ENCODE measurements around the gene RC3H1.
A peak's percentile ranks its signal among the peaks of the same experiment; 100 is the strongest.
"Not testable (repeated sequence)": the region's sequence is repeated elsewhere in the genome, so short reads cannot be mapped to it uniquely, and the experiment has no call there.

The RC3H1 gene

DNA sequence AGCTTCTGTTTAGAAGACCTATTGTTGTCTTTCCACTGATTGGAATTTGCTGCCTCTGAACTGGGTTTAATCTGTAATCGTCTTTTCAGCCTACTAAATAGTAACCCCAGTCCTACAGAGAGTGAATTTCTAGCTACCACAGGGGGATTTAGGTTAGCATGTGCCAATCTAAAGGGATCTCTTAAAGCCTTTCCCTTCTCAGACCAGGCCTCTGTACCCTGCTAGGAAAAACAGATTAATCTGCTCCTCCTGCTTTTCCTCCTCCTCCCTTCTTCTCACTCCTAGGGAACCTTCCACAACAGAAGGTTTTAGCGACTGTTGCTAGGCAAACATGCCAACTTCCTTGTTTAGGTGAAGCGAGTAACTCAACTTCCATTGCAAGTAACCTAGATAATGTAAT, 1.3 kb upstream of the RC3H1 start:
- DNase-seq = no peak

- no peak for DNase-seq
Measured at GRCh38 chr1:174022976-174023277, 770 bp upstream of the RC3H1 start.

DNA sequence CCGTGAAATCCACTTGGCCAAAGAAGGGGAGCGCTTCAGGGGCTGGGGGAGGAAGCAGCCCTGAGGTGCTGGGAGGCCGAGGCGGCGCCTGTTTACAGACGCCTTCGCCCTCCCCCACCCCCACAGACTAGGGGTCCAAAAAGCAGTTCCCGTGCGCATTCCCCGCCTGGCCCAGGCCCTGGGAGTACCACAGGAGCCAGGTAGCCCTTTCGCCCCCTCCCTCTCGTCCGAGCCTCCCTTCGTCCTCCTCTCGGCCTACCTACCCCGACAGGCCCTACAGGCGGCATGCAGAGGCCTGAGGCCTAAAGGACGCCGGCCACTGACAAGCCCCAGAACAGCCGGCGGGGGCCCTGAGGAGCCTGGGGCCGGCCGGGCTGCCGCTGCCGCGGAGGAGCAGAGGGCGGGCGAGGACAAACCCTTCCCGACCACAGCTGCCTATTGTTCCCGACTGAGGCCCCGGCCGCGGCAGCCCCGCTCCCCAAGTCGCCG, 522 bp downstream of the RC3H1 start:
- peak; percentile 42 to 46 for DNase-seq

- no peak for DNase-seq
Measured at GRCh38 chr1:174018565-174018964, 3.6 kb downstream of the RC3H1 start.

DNA sequence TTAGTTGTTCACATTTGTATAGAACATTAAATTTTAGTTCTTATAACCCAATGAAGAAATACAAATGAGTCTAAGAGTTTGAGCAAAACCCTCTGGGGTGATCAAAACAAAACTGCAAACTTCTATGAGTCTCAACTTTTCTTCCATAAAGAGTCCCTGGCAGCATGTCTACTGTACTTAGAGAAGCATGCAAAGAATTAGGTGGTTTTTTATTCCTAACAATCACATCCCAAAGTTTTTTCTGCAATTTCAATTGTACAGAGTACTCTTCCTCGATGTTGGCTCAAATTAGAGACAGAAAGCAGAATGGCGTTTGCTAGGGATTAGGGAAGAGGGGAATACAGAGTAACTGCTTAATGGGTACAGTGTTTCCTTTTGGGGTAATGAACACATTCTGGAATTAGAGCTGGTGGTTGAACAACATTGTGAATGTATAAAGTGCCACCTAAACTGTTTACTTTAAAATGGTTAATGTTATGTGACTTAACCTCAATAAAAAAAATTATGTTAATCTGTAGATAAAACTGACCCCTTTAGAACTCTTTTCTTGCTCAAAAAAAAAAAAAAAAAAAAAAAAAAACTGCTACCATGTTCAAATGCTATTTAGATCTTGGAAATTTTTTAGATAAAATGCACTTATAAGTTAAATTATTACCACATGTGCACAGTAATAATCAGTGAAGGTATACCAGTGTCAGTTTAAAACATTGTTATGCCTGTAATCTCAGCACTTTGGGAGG, 4.8 kb downstream of the RC3H1 start:
- no peak for DNase-seq

DNA sequence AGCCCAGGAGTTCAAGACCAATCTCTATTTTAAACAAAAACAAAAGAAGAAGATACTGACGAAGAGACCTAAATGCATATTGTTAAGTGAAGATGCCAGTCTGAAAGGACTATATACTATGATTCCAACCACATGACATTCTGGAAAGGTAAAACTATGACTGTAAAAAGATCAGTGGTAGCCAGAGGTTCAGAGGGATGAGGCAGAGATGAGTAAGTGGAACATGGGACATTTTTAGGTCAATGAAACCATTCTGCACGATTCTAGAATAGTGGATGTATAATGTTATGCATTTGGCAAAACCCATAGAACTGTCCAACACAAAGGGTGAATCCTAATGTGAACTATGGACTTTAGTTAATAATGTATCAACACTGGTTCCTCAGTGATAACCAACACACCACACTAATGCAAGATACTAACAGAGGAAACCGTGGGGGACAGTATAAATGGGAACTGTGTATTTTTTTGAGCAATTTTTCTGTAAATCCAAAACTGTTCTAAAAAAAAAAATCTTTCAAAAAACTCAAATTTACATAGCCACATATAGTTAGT, 8.2 kb downstream of the RC3H1 start:
- DNase-seq = no peak

GRCh38 chr1:174008979-174009378, 13.2 kb downstream of the RC3H1 start:
- DNase-seq = no peak

GRCh38 chr1:174008269-174008668, 13.9 kb downstream of the RC3H1 start:
- no peak for DNase-seq

DNA sequence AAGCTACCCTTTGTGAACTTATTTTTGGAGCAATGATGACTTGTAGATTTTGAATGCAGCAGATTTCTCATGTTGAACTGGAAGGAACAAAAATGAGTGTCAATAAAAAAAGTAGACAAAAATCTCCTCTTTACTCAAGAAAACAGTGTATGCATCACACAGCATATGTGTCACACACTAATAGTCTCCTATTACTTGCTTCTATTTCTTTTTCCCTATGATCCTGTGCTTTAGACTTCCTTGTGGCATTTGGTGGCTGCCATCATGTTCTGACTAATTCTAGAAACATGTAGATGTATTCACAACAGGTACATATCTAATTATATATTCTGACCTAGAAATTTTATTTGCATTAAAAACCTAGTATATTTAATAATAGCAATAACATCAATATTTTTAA, 14.3 kb downstream of the RC3H1 start:
- no peak for DNase-seq

DNA sequence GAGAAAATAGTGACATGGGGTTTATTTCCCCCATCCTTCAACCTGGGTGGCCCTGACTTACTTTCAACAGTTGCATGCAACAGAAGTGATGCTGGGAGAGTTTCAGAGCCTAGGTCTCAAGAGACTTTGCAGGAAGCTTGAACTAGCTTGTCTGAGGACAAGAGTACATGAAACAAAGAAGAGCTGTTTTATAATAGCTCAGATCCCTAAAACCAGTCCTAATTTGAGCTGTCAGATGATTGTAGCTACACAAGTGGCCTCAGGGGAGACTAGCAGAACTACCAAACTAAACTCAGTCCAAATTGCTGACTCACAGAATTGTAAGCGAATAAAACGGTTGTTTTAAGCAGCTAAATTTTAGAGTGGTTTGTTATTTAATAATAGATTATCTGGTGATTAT, 17.1 kb downstream of the RC3H1 start:
- DNase-seq = no peak

- no peak for DNase-seq
Measured at GRCh38 chr1:174003867-174004266, 18.3 kb downstream of the RC3H1 start.

- DNase-seq = no peak
Measured at GRCh38 chr1:174001573-174001972, 20.6 kb downstream of the RC3H1 start.

GRCh38 chr1:174000371-174000770, 21.8 kb downstream of the RC3H1 start:
- DNase-seq = no peak

DNA sequence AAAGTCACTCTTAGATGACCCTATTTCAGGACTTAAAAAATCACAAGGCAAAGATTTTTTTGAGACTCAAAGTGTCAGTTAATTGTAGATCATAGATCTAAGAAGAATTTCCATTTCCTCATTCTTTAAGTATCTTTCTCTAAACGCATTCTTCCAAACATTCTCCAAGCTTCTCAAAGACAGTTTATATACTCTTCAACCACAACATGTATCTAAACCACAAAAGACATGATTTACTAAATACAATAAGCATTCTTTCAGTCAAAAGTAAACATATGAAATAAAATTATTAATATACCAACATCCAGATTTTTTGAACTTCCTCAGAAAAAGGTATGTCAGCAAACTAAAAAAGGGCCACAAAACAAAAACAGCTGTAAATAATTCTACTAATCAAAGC, 24.4 kb downstream of the RC3H1 start:
- no peak for DNase-seq

GRCh38 chr1:173996995-173997394, 25.2 kb downstream of the RC3H1 start:
- no peak for DNase-seq

- DNase-seq = no peak
Measured at GRCh38 chr1:173995475-173995874, 26.7 kb downstream of the RC3H1 start.

GRCh38 chr1:173993948-173994347, 28.2 kb downstream of the RC3H1 start:
- DNase-seq = not testable (repeated sequence)

DNA sequence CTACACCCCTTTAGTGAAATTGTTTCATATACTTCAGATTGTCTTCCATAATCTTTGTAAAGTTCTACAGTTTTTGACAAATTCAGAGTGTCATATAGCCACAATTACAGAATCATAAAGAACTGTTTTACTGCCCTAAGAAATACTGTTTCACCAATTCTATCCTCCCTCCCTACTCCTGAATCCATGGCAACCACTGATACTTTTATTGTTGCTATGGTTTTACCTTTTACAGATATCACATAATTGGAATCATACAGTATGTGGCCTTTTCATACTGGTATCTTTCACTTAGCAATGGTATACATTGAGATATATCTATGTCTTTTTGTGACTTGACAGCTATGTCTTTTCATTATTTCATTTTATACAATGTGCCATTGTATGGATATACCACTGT, 34.1 kb downstream of the RC3H1 start:
- no peak for DNase-seq

DNA sequence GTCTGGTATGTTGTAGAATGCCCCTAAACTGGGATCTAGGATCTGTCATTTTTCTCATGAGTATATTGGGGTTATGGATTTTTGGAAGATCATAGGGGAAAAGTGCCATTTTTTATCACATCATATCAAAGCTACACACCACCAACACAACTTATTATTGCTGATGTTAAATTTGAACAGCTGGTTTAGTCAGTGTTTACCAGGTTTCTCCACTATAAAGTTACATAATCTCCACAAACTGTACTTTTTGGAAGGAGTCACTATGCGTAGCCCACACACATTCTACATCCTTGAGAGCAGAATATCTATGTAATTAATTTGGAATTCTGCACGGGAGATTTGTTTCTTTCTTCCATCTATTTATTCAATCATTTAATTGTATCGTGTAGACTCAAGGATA, 35.2 kb downstream of the RC3H1 start:
- DNase-seq = no peak

GRCh38 chr1:173970252-173970651, 51.9 kb downstream of the RC3H1 start:
- no peak for DNase-seq

DNA sequence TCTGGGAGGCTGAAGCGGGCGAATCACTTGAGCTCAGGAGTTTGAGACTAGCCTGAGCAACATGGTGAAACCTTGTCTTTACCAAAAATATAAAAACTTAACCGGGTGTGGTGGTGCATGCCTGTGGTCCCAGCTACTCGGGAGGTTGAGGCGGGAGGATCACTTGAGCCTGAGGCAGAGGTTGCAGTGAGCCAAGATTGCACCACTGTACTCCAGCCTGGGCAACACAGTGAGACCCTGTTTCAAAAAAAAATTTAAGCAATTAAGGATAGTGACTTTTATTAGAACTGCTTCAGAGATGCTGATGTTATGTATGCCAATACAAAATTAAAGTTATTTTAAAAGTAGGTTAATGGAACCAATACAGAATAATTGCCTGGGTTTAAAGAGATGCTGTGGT, 56.3 kb downstream of the RC3H1 start:
- not testable (repeated sequence) for DNase-seq

DNA sequence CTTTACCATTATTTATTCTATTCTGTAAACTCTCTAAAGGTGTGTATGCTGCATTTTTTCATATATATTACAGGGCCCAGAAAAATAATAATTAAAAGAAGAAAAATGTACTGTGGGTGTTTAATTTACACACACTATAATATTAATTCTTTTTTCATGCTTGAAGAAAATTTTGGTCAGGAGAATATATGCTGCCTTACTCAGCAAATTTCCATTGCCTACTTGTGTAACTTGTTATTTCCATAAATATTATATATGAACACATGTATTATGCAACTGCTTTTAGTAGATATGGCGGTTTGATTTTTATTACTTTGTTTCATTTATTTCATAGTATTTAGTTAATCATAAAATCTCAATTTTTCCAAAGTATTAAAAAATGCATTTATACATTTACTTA, 58.7 kb downstream of the RC3H1 start:
- no peak for DNase-seq

- DNase-seq = no peak
Measured at GRCh38 chr1:173960625-173961024, 61.5 kb downstream of the RC3H1 start.

- DNase-seq = no peak
Measured at GRCh38 chr1:173954179-173954578, 68.0 kb downstream of the RC3H1 start.

DNA sequence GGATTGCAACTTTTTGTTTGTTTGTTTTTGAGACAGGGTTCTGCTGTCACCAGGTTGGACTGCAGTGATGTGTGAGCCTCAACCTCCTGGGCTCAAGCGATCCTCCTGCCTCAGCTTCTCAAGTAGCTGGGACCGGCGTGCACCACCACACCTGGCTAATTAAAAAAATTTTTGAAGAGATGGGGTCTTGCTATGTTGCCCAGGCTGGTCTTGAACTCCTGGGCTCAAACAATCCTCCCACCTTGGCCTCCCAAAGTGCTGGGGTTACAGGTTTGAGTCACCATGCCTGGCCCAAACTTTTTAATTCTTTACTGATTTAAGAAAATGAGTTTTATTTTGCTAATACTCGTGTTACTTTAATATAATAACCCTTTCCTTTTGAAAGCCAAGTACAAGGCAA, 73.6 kb downstream of the RC3H1 start:
- no peak for DNase-seq

All from activated CD4-positive, alpha-beta T cell treated with anti-CD3 and anti-CD28 coated beads, Interleukin-2, amount 50 U/mL, for 48 hours (primary cell).